Tibial artery (tissue), 4 donors: ENCODE results near the gene GARNL3.

Experiments
- DNase-seq, 2 donors: peaks; one replicate each; pipeline ENCODE4 v3.0.0-alpha.2; 2019
- H3K27ac ChIP-seq, 2 donors: fragments of 200-600 bp; sonication (generic) in 1 of 2; 1 replicate in 1 of 2; 2 replicates in 1 of 2; pipeline ENCODE4 v1.5.1; 2018 to 2019; ENCODE audit warnings: mild to moderate bottlenecking in 1 of 2
- H3K27me3 ChIP-seq, 2 donors: fragments of 200-600 bp; sonication (generic) in 1 of 2; one replicate each; pipeline versions ENCODE4 v1.5.1 to v1.6.0; 2016 to 2019
- H3K36me3 ChIP-seq, 3 donors: fragments of 200-600 bp; sonication (generic) in 2 of 3; one replicate each; pipeline ENCODE4 v1.5.1; 2016 to 2019; ENCODE audit warnings: mild to moderate bottlenecking in 2 of 3
- H3K4me1 ChIP-seq, 4 donors: fragments of 200-600 bp; sonication (generic) in 2 of 4; 1 replicate in 3 of 4; 2 replicates in 1 of 4; pipeline ENCODE4 v1.5.1; 2016 to 2019
- H3K4me3 ChIP-seq, 2 donors: fragments of 200-600 bp; sonication (generic) in 1 of 2; 1 replicate in 1 of 2; 2 replicates in 1 of 2; pipeline ENCODE4 v1.5.1; 2018 to 2019; ENCODE audit warnings: mild to moderate bottlenecking in 2 of 2
- H3K9me3 ChIP-seq, 3 donors: fragments of 200-600 bp; sonication (generic) in 1 of 3; one replicate each; pipeline ENCODE4 v1.5.1; 2016 to 2019
- intact Hi-C: fragments of 100-400 bp; cut with DNase I; formaldehyde crosslinking; loops from one replicate; pipeline ENCODE4 v1.15.0; 2023; ENCODE audit warnings: low total_unique reads
- TF ChIP-seq, protein P1 (sequence below), 2 experiments: fragments of 200-600 bp in 1 of 2; fragments of 450-650 bp in 1 of 2; IDR thresholded peaks; one replicate each; pipeline ENCODE4 v1.5.1; 2017 to 2019; ENCODE audit warnings: antibody characterized with exemption in 2 of 2, mild to moderate bottlenecking in 1 of 2, moderate library complexity in 1 of 2

GARNL3 gene

DNA sequence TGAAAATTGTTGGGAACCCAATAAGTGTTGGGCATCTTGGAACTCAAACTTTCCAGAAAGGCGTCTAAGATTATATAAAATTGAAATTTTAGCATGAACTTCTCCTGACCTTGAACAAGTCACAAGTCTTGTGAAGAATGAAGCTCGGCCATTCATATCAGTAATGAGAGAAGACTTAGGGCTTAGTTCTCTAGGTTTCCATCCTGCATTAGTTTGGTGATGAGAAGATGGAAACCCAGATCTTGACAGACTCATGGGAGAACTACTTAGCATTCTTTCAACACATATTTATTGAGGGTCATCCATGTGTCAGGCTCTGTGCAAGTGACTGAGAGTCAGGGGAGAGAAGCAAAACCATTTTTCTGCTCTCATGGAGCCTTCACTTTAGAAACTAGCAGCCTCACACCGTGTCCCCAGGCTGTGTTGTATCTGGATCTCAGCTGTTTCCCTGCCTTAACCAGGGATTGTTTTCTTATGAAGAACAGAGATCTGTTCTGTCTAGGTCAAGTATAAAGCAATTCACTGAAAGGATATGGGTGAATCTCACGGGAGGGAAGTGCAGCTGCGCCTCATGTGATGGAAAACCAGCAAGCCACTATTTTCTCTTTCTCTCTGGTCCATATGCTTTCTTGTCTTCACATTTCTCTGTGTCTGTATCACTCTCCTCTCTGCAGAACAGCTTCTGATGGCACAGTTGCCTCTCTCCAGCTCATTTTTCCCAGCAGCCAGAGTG, 3.4 kb downstream of the GARNL3 start:
- intact Hi-C loops, result no loop called here
- Histone ChIP-seq H3K4me1 (peaks cover 0 to 35% (median 21%) of the 10 kb centered on the region in 4 donors), H3K4me3 (no peak overlapping the region), H3K9me3 (no peaks in the 10 kb centered on the region), H3K27me3 (no peaks in the 10 kb centered on the region), H3K36me3 (no peaks in the 10 kb centered on the region), H3K27ac (peak overlapping the region; percentile 36 to 54)
- DNase-seq, result no peak
- TF ChIP-seq, protein P1, sequence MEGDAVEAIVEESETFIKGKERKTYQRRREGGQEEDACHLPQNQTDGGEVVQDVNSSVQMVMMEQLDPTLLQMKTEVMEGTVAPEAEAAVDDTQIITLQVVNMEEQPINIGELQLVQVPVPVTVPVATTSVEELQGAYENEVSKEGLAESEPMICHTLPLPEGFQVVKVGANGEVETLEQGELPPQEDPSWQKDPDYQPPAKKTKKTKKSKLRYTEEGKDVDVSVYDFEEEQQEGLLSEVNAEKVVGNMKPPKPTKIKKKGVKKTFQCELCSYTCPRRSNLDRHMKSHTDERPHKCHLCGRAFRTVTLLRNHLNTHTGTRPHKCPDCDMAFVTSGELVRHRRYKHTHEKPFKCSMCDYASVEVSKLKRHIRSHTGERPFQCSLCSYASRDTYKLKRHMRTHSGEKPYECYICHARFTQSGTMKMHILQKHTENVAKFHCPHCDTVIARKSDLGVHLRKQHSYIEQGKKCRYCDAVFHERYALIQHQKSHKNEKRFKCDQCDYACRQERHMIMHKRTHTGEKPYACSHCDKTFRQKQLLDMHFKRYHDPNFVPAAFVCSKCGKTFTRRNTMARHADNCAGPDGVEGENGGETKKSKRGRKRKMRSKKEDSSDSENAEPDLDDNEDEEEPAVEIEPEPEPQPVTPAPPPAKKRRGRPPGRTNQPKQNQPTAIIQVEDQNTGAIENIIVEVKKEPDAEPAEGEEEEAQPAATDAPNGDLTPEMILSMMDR (IDR thresholded peaks at IDR 0.05), result no peak

DNA sequence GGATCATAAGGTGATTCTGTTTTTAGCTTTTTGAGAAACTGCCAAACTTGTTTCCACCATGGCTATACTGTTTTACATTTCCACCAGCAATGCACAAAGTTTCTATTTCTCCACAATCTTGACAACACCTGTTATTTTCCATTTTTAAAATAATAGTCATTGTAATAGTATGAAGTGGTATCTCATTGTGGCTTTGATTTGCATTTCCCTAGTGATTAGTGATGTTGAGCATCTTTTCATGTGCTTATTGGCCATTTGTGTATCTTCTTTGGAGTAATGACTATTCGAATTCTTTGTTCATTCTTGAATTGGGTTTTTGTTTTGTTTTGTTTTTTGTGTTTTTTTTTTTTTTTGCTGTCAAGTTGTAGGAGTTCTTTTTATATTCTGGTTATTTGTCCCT, 4.9 kb downstream of the GARNL3 start:
- Histone ChIP-seq H3K4me1 (peaks cover 0 to 29% (median 10%) of the 10 kb centered on the region in 4 donors), H3K9me3 (no peaks in the 10 kb centered on the region), H3K27me3 (no peaks in the 10 kb centered on the region), H3K4me3 (no peak overlapping the region), H3K36me3 (no peaks in the 10 kb centered on the region), H3K27ac (peak overlapping the region in 1 of 2 donors; percentile 54)
- intact Hi-C loops, result no loop called here
- no peak for DNase-seq
- TF ChIP-seq, protein P1 (IDR thresholded peaks at IDR 0.05), result no peak

DNA sequence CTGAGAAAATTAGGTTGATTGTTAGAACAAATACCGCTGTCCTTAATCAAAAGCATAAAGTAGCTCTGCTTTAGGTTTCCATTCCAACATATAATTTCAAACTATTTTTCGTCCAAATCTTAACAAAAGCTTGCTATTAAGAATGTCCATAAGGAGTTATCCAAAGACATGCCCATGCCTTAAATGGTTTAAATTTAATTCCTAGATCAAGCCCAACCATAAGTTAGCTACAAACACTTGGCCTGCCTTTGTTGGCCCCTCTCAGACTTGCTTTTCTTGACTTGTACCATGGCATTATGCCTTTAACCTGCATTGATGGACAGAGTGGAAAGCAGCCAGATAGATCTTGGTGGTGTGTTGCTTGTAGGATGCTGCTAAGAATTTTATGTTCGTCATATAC, 8.8 kb downstream of the GARNL3 start:
- DNase-seq, result no peak
- H3K36me3 ChIP-seq, result no peaks in the 10 kb centered on the region
- TF ChIP-seq, protein P1 (IDR thresholded peaks at IDR 0.05), result no peak
- H3K4me1 ChIP-seq, result peaks cover 0 to 47% (median 23%) of the 10 kb centered on the region in 4 donors
- intact Hi-C loops, result no loop called here
- H3K27me3 ChIP-seq, result no peaks in the 10 kb centered on the region
- no peaks in the 10 kb centered on the region for H3K9me3 ChIP-seq
- no peak overlapping the region for H3K4me3 ChIP-seq
- peak overlapping the region; percentile 7 to 12 for H3K27ac ChIP-seq

DNA sequence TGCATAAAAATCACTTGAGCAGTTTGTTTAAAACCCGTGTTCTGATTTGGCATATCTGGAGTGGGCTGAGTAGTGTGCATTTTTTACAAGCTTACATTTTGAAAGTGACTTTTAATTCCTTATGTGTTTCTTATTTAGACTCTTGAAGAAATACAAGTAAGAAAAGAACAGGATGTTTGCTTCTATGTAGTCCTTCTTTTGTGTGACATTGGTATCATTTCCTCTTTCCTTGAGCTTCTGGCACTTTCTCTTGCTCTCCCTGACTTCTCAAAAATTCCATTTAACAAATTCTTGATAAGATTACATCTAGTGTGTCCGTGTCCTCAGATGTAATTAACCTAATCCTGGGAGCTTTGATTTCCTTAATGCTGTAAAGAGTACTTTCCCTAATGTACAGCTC, 12.5 kb downstream of the GARNL3 start:
- DNase-seq, result no peak
- Histone ChIP-seq H3K9me3 (no peaks in the 10 kb centered on the region), H3K27me3 (no peaks in the 10 kb centered on the region), H3K36me3 (no peaks in the 10 kb centered on the region), H3K4me3 (no peak overlapping the region), H3K27ac (peak overlapping the region; percentile 24 to 57), H3K4me1 (peaks cover 0 to 65% (median 22%) of the 10 kb centered on the region in 4 donors)
- intact Hi-C loops, result no loop called here
- TF ChIP-seq, protein P1 (IDR thresholded peaks at IDR 0.05), result no peak

DNA sequence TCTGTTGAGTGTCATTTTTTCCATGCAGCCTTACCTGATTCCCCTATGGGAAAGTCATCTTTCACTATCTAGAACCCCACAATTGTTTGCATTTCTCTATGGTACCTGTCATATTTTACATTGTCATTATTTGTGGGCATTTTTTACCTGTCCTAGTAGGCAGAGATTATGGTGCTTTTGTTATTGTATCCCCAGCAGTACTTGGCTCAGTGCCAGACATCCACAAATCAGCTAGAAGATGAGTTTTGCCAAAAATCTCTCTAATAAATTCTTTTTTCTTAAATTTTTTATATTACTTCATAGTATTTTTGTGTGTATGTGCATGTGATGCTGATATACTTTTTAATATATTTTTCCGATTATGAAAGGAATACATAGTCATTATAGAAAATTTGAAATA, 13.2 kb downstream of the GARNL3 start:
- intact Hi-C loops, result no loop called here
- Histone ChIP-seq H3K36me3 (no peaks in the 10 kb centered on the region), H3K9me3 (no peaks in the 10 kb centered on the region), H3K4me3 (no peak overlapping the region), H3K27me3 (no peaks in the 10 kb centered on the region), H3K4me1 (peaks cover 0 to 69% (median 19%) of the 10 kb centered on the region in 4 donors), H3K27ac (peak overlapping the region; percentile 24 to 57)
- DNase-seq, result no peak
- TF ChIP-seq, protein P1 (IDR thresholded peaks at IDR 0.05), result no peak
